Measurements from ENCODE around the gene PDIA2. TPM values are rescaled to one million over a fixed set of nuclear protein-coding genes. Genes with fewer than 3 reads are reported as not detected.

The PDIA2 gene
- total RNA-seq, 4 donors from 2014 or later: 0.22 to 0.94 TPM; not detected in 2

- TF ChIP-seq CTCF (IDR thresholded peaks at IDR 0.05; ENCODE audit: low read depth): no peak
These were observed 19.0 kb downstream of the PDIA2 start for GRCh38 chr16:301950-302349.

DNA sequence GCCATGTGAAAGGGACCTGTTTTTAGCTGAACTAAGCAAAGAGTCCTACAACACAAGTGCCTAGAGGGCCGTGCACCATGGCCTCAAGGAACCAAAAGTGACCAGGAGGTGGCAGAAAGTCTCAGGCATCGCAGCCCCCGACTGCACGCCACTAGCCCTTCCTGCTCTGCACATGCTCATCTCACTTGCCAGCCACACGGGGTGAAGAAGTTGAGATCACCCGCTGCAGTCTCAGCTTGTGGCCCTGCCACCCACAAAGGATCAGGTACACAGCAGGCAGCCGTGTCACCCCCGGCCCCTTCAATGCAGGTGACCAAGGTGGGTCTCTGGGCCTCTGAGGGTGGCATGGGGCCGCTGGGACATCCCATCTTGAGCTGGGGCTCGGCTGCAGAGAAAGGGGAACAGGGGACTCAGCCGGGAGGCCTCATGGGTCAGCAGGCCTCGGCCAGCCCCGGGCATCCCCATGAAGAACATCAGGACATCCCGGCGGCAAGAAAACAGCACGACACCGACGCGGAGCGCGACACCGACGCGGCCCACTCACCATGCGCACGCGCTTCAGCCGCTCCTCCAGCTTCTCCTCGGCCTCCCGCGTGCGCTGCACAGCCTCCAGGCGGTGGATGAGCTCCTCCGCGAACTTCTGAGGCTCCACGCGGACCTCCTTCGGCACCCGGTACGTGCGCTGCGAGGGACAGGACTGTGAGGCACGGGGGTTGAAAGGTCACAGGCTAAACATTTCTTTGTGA lies 21.0 kb downstream of the PDIA2 start:
- no peak for TF ChIP-seq CTCF (IDR thresholded peaks at IDR 0.05; ENCODE audit: low read depth)

- no peak for TF ChIP-seq CTCF (IDR thresholded peaks at IDR 0.05; ENCODE audit: low read depth)
These were observed 23.1 kb downstream of the PDIA2 start for GRCh38 chr16:305916-306626.

GRCh38 chr16:306911-307370 lies 24.0 kb downstream of the PDIA2 start:
- no peak for TF ChIP-seq CTCF (IDR thresholded peaks at IDR 0.05; ENCODE audit: low read depth)

- no peak for TF ChIP-seq CTCF (IDR thresholded peaks at IDR 0.05; ENCODE audit: low read depth)
These were observed 24.8 kb downstream of the PDIA2 start for GRCh38 chr16:307691-308312.

DNA sequence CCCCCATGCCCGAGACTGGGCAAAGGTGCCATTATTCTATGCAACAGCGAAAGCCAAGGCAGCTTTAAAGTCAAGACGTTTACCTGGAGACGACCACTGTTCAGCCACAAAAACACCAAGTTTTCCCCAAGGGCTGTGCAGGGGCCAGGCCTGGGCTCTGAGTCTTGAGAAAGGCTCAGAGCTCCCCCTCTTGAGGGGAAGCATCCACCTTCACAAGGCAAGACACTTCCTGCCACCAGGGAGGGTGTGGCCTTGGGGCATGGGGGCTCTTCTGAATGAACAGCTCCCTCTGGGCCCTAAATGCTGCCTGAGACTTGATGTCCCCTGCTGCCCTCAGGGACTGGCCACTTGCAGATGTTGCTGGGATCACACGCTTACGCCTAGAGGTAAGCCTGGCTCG lies 26.5 kb downstream of the PDIA2 start:
- TF ChIP-seq CTCF (IDR thresholded peaks at IDR 0.05; ENCODE audit: low read depth): no peak

DNA sequence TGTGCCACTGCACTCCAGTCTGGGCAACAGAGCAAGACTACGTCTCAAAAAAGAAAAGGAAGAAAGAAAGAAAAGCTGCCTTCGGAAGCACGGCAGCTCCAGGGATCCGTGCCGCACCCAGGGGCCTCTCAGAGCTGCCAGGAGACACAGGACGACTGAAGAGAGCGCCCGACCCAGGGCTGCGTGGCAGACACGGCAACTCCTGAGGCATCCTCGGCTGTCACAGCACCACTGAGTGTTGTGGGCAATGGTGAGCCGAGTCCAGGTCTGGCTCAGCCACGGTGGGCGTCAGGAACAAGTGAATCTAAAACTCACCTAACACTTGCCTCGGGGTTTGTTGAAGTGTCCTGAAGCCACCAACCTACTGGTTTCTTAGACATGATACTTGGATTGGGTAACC lies 28.8 kb downstream of the PDIA2 start:
- TF ChIP-seq CTCF (IDR thresholded peaks at IDR 0.05; ENCODE audit: low read depth): no peak
